Astrocyte (in vitro differentiated cells and primary cell): ENCODE results near the gene NFATC1. TPM values are rescaled to one million over a fixed set of nuclear protein-coding genes. Genes with fewer than 3 reads are reported as not detected.
A peak's percentile ranks its signal among the peaks of the same experiment; 100 is the strongest.

ENCODE experiments used
- DNase-seq: peaks from one replicate; pipeline ENCODE4 v3.0.0-alpha.2; 2010; ENCODE audit warnings: low read depth
- FAIRE-seq: peaks from 2 replicates; lab custom pipeline; 2011; peaks lifted over from hg19 to GRCh38; lab: Jason Lieb, UNC
- H2AFZ ChIP-seq: 2 replicates; pipeline ENCODE4 v1.6.0; 2012; ENCODE audit warnings: low read depth, low read length, inconsistent platforms
- H3K27ac ChIP-seq: 2 replicates; pipeline ENCODE4 v1.5.1; 2011; ENCODE audit warnings: low read depth, low read length, inconsistent platforms
- H3K27me3 ChIP-seq: 2 replicates; pipeline ENCODE4 v1.6.0; 2011; ENCODE audit warnings: low read length, inconsistent platforms; ENCODE audit not compliant: insufficient read depth
- H3K36me3 ChIP-seq: 2 replicates; pipeline ENCODE4 v1.5.1; 2011; ENCODE audit warnings: low read length, inconsistent platforms; ENCODE audit not compliant: insufficient read depth
- H3K4me1 ChIP-seq: 2 replicates; pipeline ENCODE4 v1.5.1; 2011; ENCODE audit warnings: low read length, inconsistent platforms; ENCODE audit not compliant: insufficient read depth
- H3K4me2 ChIP-seq: 2 replicates; pipeline ENCODE4 v1.6.0; 2012; ENCODE audit warnings: low read length, inconsistent platforms
- H3K4me3 ChIP-seq: 2 replicates; pipeline ENCODE4 v1.5.1; 2011; ENCODE audit warnings: low read depth, mild to moderate bottlenecking, low read length, inconsistent platforms; ENCODE audit not compliant: insufficient read depth
- H3K79me2 ChIP-seq: 2 replicates; pipeline ENCODE4 v1.6.0; 2012; ENCODE audit warnings: mild to moderate bottlenecking, low read length, inconsistent platforms; ENCODE audit not compliant: insufficient read depth
- H3K9ac ChIP-seq: 2 replicates; pipeline ENCODE4 v1.6.0; 2012; ENCODE audit warnings: mild to moderate bottlenecking, low read length, inconsistent platforms
- H3K9me3 ChIP-seq: 2 replicates; pipeline ENCODE4 v1.5.1; 2012; ENCODE audit warnings: low read depth, mild to moderate bottlenecking, low read length, inconsistent platforms; ENCODE audit not compliant: insufficient read depth
- H4K20me1 ChIP-seq: 2 replicates; pipeline ENCODE4 v1.6.0; 2012; ENCODE audit warnings: low read length, inconsistent platforms; ENCODE audit not compliant: insufficient read depth
- H3K27ac Mint-ChIP-seq: one replicate; pipeline ENCODE4 v1.8.0; 2021; ENCODE audit warnings: mild to moderate bottlenecking, mixed read lengths; ENCODE audit not compliant: unreplicated experiment
- H3K27me3 Mint-ChIP-seq: one replicate; pipeline ENCODE4 v1.8.0; 2021; ENCODE audit warnings: low read depth, mixed read lengths; ENCODE audit not compliant: unreplicated experiment
- H3K36me3 Mint-ChIP-seq: one replicate; pipeline ENCODE4 v1.8.0; 2021; ENCODE audit warnings: low read depth, mixed read lengths; ENCODE audit not compliant: unreplicated experiment
- H3K4me1 Mint-ChIP-seq: one replicate; pipeline ENCODE4 v1.8.0; 2021; ENCODE audit warnings: low read depth, mixed read lengths; ENCODE audit not compliant: unreplicated experiment
- H3K4me3 Mint-ChIP-seq: one replicate; pipeline ENCODE4 v1.8.0; 2021; ENCODE audit warnings: mild to moderate bottlenecking, moderate library complexity, mixed read lengths; ENCODE audit not compliant: unreplicated experiment
- H3K9me3 Mint-ChIP-seq: one replicate; pipeline ENCODE4 v1.8.0; 2021; ENCODE audit warnings: mild to moderate bottlenecking, mixed read lengths; ENCODE audit not compliant: unreplicated experiment
- EZH2 ChIP-seq: IDR thresholded peaks from 2 replicates; pipeline ENCODE4 v1.6.1; 2012; ENCODE audit warnings: mild to moderate bottlenecking, low read length, inconsistent platforms; ENCODE audit not compliant: insufficient read depth
- total RNA-seq: library from RNA; stranded (reverse); gene quantifications from 2 replicates; pipeline ENCODE4 v1.2.1, GENCODE V29; 2021
- TF ChIP-seq, protein P1 (sequence below): IDR thresholded peaks from 2 replicates; pipeline ENCODE4 v1.5.1; 2011; ENCODE audit warnings: low read depth, mild to moderate bottlenecking, inconsistent platforms, low read length, moderate library complexity; ENCODE audit not compliant: insufficient read depth

NFATC1 gene
- total RNA-seq, 1 donor from 2014 or later, result 11.0 TPM

DNA sequence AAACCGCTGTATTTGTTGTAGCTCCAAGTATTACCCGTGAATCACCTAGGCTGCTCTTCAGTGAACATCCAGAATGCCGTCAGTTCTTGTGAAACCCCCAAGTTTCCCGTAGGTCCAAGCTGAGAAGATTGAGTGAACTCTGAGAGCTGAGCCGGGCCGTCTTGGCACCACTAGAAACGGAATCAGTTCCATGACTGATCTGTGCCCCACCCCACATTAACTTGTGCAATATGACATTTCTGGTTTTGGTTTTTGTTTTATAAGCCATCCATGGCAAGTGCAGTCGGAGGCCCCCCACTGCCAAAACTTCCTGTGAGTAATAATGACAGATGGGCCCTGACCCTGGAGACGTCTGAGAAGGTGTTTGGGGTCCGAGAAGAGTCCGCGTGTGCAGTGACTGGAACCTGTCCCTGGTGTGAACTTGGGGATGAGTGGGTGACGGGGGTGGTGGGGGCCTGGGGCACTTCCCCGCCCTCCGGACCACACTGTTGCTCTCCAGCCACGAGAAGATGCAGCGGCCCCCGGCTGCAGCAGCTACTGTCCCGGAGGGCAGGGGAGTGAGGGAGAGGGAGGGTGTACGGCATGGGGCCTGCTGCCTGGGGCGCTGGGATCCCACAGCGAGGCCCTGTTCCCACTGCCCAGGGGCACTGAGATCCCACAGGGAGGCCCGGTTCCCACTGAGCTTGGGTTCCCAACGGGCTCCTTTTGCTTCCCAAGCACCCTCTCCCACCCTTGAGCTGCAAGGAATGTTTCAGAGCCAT is 26.5 kb downstream of the NFATC1 start:
- TF ChIP-seq EZH2, result no peak
- TF ChIP-seq, protein P1, sequence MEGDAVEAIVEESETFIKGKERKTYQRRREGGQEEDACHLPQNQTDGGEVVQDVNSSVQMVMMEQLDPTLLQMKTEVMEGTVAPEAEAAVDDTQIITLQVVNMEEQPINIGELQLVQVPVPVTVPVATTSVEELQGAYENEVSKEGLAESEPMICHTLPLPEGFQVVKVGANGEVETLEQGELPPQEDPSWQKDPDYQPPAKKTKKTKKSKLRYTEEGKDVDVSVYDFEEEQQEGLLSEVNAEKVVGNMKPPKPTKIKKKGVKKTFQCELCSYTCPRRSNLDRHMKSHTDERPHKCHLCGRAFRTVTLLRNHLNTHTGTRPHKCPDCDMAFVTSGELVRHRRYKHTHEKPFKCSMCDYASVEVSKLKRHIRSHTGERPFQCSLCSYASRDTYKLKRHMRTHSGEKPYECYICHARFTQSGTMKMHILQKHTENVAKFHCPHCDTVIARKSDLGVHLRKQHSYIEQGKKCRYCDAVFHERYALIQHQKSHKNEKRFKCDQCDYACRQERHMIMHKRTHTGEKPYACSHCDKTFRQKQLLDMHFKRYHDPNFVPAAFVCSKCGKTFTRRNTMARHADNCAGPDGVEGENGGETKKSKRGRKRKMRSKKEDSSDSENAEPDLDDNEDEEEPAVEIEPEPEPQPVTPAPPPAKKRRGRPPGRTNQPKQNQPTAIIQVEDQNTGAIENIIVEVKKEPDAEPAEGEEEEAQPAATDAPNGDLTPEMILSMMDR, result no peak
- Histone ChIP-seq H3K9me3 (no peaks in the 10 kb centered on the region), H3K79me2 (no peaks in the 10 kb centered on the region), H2AFZ (no peak overlapping the region), H3K4me2 (peak overlapping the region; percentile 50), H3K36me3 (no peaks in the 10 kb centered on the region), H3K4me1 (peaks cover 6% of the 10 kb centered on the region), H3K4me3 (no peak overlapping the region), H3K27me3 (no peaks in the 10 kb centered on the region), H4K20me1 (peaks cover 10% of the 10 kb centered on the region), H3K27ac (no peak overlapping the region), H3K9ac (no peak overlapping the region)
- FAIRE-seq, result no peak
- Mint-ChIP-seq H3K27me3 (peaks cover 4% of the 10 kb centered on the region), H3K4me1 (peaks cover 7% of the 10 kb centered on the region), H3K36me3 (peaks cover 20% of the 10 kb centered on the region), H3K27ac (no peak overlapping the region), H3K9me3 (peaks cover 4% of the 10 kb centered on the region), H3K4me3 (no peak overlapping the region)
- DNase-seq, result peak; percentile 62

DNA sequence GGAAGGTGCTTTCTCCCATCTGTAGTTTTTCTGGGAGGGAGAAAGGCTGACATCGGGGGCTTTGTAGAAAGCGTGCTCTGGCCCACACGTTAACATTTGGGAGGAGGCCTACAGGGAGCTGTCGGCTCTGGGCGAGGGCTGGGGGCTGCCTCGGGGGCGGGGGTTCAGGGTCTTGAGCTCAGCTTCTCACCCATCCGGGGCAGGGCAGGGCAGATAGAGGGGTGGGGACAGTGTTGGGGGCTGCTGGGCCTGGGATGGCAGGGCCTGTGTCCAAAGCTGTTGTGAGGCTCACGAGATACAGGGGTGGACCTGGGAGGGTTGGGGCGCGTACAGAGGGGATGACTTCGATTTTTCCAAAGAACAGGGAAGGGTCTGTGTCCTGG is 27.0 kb downstream of the NFATC1 start:
- Mint-ChIP-seq H3K27me3 (peaks cover 4% of the 10 kb centered on the region), H3K4me3 (no peak overlapping the region), H3K36me3 (peaks cover 20% of the 10 kb centered on the region), H3K27ac (no peak overlapping the region), H3K9me3 (peaks cover 4% of the 10 kb centered on the region), H3K4me1 (peaks cover 7% of the 10 kb centered on the region)
- H3K4me1 ChIP-seq, result peaks cover 6% of the 10 kb centered on the region
- H3K4me3 ChIP-seq, result no peak overlapping the region
- H3K9ac ChIP-seq, result no peak overlapping the region
- H3K9me3 ChIP-seq, result no peaks in the 10 kb centered on the region
- H2AFZ ChIP-seq, result no peak overlapping the region
- DNase-seq, result no peak
- TF ChIP-seq EZH2, result no peak
- TF ChIP-seq, protein P1, result no peak
- peaks cover 10% of the 10 kb centered on the region for H4K20me1 ChIP-seq
- H3K4me2 ChIP-seq, result no peak overlapping the region
- H3K36me3 ChIP-seq, result no peaks in the 10 kb centered on the region
- H3K27ac ChIP-seq, result no peak overlapping the region
- FAIRE-seq, result no peak
- no peaks in the 10 kb centered on the region for H3K79me2 ChIP-seq
- no peaks in the 10 kb centered on the region for H3K27me3 ChIP-seq
